Left lung (tissue), 10 donors: ENCODE results near the gene CCDC82. TPM values are rescaled to one million over a fixed set of nuclear protein-coding genes. Genes with fewer than 3 reads are reported as not detected.

ENCODE experiments used
- ATAC-seq: fragments of 200-7000 bp; cut with Tn5 transposase; one replicate; pipeline ENCODE4 v1.9.1; 2020; ENCODE audit warnings: moderate library complexity
- DNase-seq, 4 donors: peaks; one replicate each; pipeline ENCODE4 v3.0.0-alpha.2; 2013 to 2020
- H3K27ac ChIP-seq, 2 donors: fragments of 200-600 bp; sonication (generic) in 1 of 2; one replicate each; pipeline versions ENCODE4 v1.5.0 to v1.8.0; 2020 to 2021
- H3K27me3 ChIP-seq, 2 donors: fragments of 200-600 bp; sonication (generic) in 1 of 2; one replicate each; pipeline versions ENCODE4 v1.5.0 to v1.8.0; 2020 to 2021
- H3K36me3 ChIP-seq, 2 donors: fragments of 200-600 bp; sonication (generic) in 1 of 2; one replicate each; pipeline versions ENCODE4 v1.5.0 to v1.8.0; 2020 to 2021
- H3K4me1 ChIP-seq, 2 donors: fragments of 200-600 bp; one replicate each; pipeline ENCODE4 v1.8.0; 2021
- H3K4me3 ChIP-seq, 2 donors: fragments of 200-600 bp; sonication (generic) in 1 of 2; one replicate each; pipeline versions ENCODE4 v1.5.0 to v1.8.0; 2020 to 2021; ENCODE audit warnings: mild to moderate bottlenecking in 1 of 2
- H3K9me3 ChIP-seq, 2 donors: fragments of 200-600 bp; sonication (generic) in 1 of 2; one replicate each; pipeline versions ENCODE4 v1.5.0 to v1.8.0; 2020 to 2021
- CTCF ChIP-seq, 2 donors: fragments of 200-600 bp; sonication (generic) in 1 of 2; IDR thresholded peaks; one replicate each; pipeline versions ENCODE4 v1.5.0 to v1.8.0; 2021; ENCODE audit warnings: antibody characterized with exemption in 2 of 2
- intact Hi-C, 2 donors: fragments of 100-400 bp; cut with DNase I; formaldehyde crosslinking; loops; one replicate each; pipeline versions ENCODE4 v1.11.2 to v1.14.2; 2022
- polyA plus RNA-seq, 6 donors: library from polyadenylated mRNA; unstranded; fragments of 120-200 nt; gene quantifications; one replicate each; pipeline ENCODE4 v1.2.1, GENCODE V29; 2013; ENCODE audit not compliant: insufficient read length in 6 of 6
- total RNA-seq, 2 donors: library from RNA; stranded (reverse); fragmentation: NEBNext Ultra II Directional; extraction: Animal tissue kit (Norgen Biotek cat#: 25700); gene quantifications; one replicate each; pipeline ENCODE4 v1.2.1, GENCODE V29; 2021
- donor health status: DM: no; HTN: yes; CAD: no.
- donor health status: DM: no; HTN: no; CAD: no.

CCDC82 gene
- total and polyA plus RNA-seq, 8 donors, result 18.1 to 64.5 (median 59.5) TPM

DNA sequence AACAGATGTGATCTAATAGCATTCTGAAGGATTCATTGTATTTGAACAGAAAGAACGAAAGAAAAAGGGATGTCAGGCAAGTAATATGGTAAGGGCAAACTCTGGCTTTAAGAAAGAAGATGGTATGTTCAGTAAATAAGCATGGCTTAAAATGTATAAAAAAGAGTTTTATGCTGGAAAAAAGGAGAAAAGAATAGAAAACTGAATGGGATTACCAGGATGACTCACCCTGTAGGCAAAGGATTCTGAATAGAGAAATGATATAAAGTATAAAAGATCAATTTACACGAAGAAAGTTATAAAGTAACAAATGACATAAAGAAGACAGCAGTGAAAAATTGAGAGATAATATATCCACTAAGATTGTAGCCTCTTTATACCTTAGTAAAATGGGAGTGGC lies 4.5 kb downstream of the CCDC82 start:
- Histone ChIP-seq H3K4me3 (no peak overlapping the region), H3K4me1 (peaks cover 0 to 20% of the 10 kb centered on the region in 2 donors), H3K36me3 (peaks cover 0 to 31% of the 10 kb centered on the region in 2 donors), H3K27me3 (no peaks in the 10 kb centered on the region), H3K9me3 (no peaks in the 10 kb centered on the region), H3K27ac (no peak overlapping the region)
- ATAC-seq (no peak), DNase-seq (no peak)
- TF ChIP-seq CTCF (IDR thresholded peaks at IDR 0.05), result no peak
- intact Hi-C loops, result no loop called here

DNA sequence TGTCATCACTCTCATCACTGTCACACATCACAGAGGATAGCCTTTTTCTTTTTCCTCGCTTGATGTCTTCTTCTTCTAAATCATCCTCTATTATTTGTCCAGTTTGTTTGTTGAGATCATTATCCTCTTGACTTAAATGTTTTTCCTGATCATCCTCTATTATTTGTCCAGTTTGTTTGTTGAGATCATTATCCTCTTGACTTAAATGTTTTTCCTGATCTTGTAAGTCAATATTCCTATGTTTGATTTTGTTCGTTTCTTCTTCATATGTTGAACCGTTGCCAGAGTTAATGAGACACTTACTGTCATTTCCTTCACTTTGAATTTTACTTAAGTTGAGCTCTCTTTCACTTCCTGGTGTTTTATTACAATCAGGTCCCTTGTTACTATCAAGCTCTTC lies 5.6 kb downstream of the CCDC82 start:
- intact Hi-C loops, result no loop called here
- Histone ChIP-seq H3K4me1 (peaks cover 0 to 20% of the 10 kb centered on the region in 2 donors), H3K4me3 (no peak overlapping the region), H3K27me3 (no peaks in the 10 kb centered on the region), H3K36me3 (peaks cover 0 to 32% of the 10 kb centered on the region in 2 donors), H3K27ac (no peak overlapping the region), H3K9me3 (no peaks in the 10 kb centered on the region)
- no peak for TF ChIP-seq CTCF (IDR thresholded peaks at IDR 0.05)
- no peak for DNase-seq
- no peak for ATAC-seq

DNA sequence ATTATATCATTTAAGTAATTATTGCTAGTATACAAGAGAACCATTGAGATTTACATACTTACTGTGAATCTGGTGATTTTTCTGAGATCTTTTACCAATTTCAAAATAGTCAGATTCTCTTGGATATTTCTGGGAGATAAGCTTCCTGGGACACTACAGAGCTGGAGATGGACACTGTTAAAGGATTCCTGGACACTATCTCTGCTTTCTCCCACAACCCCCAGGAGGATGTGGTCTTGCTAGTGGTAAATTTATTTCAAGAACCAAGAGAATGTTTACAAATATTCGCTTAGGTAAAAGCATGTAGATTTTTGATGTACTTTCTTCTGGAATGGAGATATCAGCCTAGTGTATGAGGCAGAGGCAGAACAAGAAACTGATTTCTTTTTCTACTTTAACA lies 12.9 kb downstream of the CCDC82 start:
- H3K27ac ChIP-seq, result no peak overlapping the region
- no peaks in the 10 kb centered on the region for H3K27me3 ChIP-seq
- ATAC-seq (no peak), DNase-seq (no peak)
- intact Hi-C loops, result no loop called here
- H3K4me1 ChIP-seq, result no peaks in the 10 kb centered on the region
- H3K9me3 ChIP-seq, result no peaks in the 10 kb centered on the region
- TF ChIP-seq CTCF (IDR thresholded peaks at IDR 0.05), result no peak
- peaks cover 0 to 24% of the 10 kb centered on the region in 2 donors for H3K36me3 ChIP-seq
- no peak overlapping the region for H3K4me3 ChIP-seq

DNA sequence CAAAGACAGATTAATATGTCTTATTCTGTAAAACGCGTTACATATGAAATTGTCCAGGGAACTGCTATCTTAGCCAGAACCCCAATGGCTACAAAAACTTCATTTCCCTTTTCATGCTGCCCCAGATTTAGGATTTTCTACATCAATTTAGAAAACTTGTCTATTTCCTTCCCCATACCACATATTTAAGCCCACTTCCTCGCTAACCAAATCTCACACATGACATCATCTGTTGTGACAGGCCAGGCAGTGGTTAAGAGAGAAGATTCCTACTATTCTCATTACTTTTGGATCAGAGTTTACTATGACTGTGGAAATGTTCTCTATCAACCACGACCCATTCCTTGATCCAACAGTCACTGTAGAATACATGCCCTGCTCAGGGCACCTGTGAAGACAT lies 15.9 kb downstream of the CCDC82 start:
- Histone ChIP-seq H3K9me3 (peaks cover 0 to 1% of the 10 kb centered on the region in 2 donors), H3K4me1 (no peaks in the 10 kb centered on the region), H3K27ac (no peak overlapping the region), H3K4me3 (no peak overlapping the region), H3K36me3 (peaks cover 0 to 40% of the 10 kb centered on the region in 2 donors), H3K27me3 (no peaks in the 10 kb centered on the region)
- DNase-seq (no peak), ATAC-seq (no peak)
- intact Hi-C loops, result no loop called here
- TF ChIP-seq CTCF (IDR thresholded peaks at IDR 0.05), result no peak

- H3K4me1 ChIP-seq, result peaks cover 0 to 5% of the 10 kb centered on the region in 2 donors
- peaks cover 0 to 68% of the 10 kb centered on the region in 2 donors for H3K36me3 ChIP-seq
- H3K27me3 ChIP-seq, result no peaks in the 10 kb centered on the region
- ATAC-seq (no peak), DNase-seq (no peak)
- peaks cover 0 to 7% of the 10 kb centered on the region in 2 donors for H3K9me3 ChIP-seq
- H3K4me3 ChIP-seq, result no peak overlapping the region
- TF ChIP-seq CTCF (IDR thresholded peaks at IDR 0.05), result no peak
- intact Hi-C loops, result no loop called here
- H3K27ac ChIP-seq, result no peak overlapping the region
Measured at GRCh38 chr11:96367342-96367741, 22.4 kb downstream of the CCDC82 start.
